Panc1 (cell line): Measurements from ENCODE around the gene PROM1. TPM values are rescaled to one million over a fixed set of nuclear protein-coding genes. Genes with fewer than 3 reads are reported as not detected.

Experiments
- ATAC-seq: fragments of 200-7000 bp; cut with Tn5 transposase; 2 replicates; pipeline ENCODE4 v1.9.1; 2020; ENCODE audit warnings: mild to moderate bottlenecking, moderate library complexity
- BruUV-seq: library from RNA; stranded (reverse); fragments of 400-500 nt; replicated peaks from 2 replicates; lab custom pipeline; 2021; lab: Mats Ljungman, UMichigan
- CTCF ChIA-PET: fragments of 300-600 bp; sonication (Branson Sonifier 250); formaldehyde crosslinking; loops from one replicate; lab custom pipeline; 2022; ENCODE audit warnings: antibody characterized with exemption; lab: Charles Lee
- POLR2A ChIA-PET: fragments of 300-600 bp; sonication (Branson Sonifier 250); formaldehyde crosslinking; loops from one replicate; lab custom pipeline; 2022; ENCODE audit warnings: antibody characterized with exemption; lab: Charles Lee
- DNase-seq: peaks from one replicate; pipeline ENCODE4 v3.0.0-alpha.2; 2010; ENCODE audit warnings: low read depth, low spot score
- H3K27ac ChIP-seq: 2 replicates; pipeline ENCODE4 v1.5.1; 2011; ENCODE audit warnings: mild to moderate bottlenecking, low read length, inconsistent platforms
- H3K27me3 ChIP-seq: fragments of 200-500 bp; sonication (Bioruptor generic); 2 replicates; pipeline ENCODE4 v1.6.0; 2014; ENCODE audit warnings: low read length, inconsistent platforms; ENCODE audit not compliant: control insufficient read depth, insufficient read depth
- H3K36me3 ChIP-seq: fragments of 200-500 bp; sonication (Bioruptor generic); 2 replicates; pipeline ENCODE4 v1.5.1; 2014; ENCODE audit warnings: inconsistent platforms, mild to moderate bottlenecking, low read length, moderate library complexity; ENCODE audit not compliant: control insufficient read depth, insufficient read depth
- H3K4me1 ChIP-seq: 2 replicates; pipeline ENCODE4 v1.5.1; 2011; ENCODE audit warnings: inconsistent platforms, mild to moderate bottlenecking, low read length, moderate library complexity; ENCODE audit not compliant: control insufficient read depth, insufficient read depth
- H3K4me3 ChIP-seq, 2 experiments: 2 replicates each; pipeline ENCODE4 v1.5.1; 2011 to 2012; ENCODE audit warnings: low read depth in 2 of 2, low read length in 2 of 2, mild to moderate bottlenecking in 2 of 2, inconsistent platforms in 1 of 2, moderate library complexity in 1 of 2
- H3K9me3 ChIP-seq: fragments of 200-500 bp; sonication (Bioruptor generic); 2 replicates; pipeline ENCODE4 v1.5.1; 2014; ENCODE audit warnings: low read depth, mild to moderate bottlenecking, inconsistent platforms, low read length, moderate library complexity; ENCODE audit not compliant: control insufficient read depth, insufficient read depth
- POLR2AphosphoS5 ChIP-seq: IDR thresholded peaks from 2 replicates; pipeline ENCODE4 v1.6.1; 2012; ENCODE audit warnings: mild to moderate bottlenecking, low read depth, low read length, moderate library complexity
- REST ChIP-seq, 2 experiments: IDR thresholded peaks; 2 replicates each; pipeline ENCODE4 v1.6.1; 2011 to 2012; ENCODE audit warnings: low read depth in 2 of 2, control low read depth in 1 of 2, low read length in 1 of 2, mild to moderate bottlenecking in 1 of 2, moderate library complexity in 1 of 2; ENCODE audit not compliant: insufficient read depth in 1 of 2
- SIN3A ChIP-seq: IDR thresholded peaks from 2 replicates; pipeline ENCODE4 v1.6.1; 2012; ENCODE audit warnings: low read depth, mild to moderate bottlenecking, low read length, moderate library complexity, borderline replicate concordance; ENCODE audit not compliant: insufficient read depth
- TCF7L2 ChIP-seq: IDR thresholded peaks from 2 replicates; pipeline ENCODE4 v1.6.1; 2011; ENCODE audit warnings: mild to moderate bottlenecking, low read depth, low read length, inconsistent platforms
- in situ Hi-C: cut with HindIII; loops from 2 replicates; pipeline ENCODE4 v1.10.0; 2016; ENCODE audit warnings: low sequenced_read_pairs, low pct_unique_long_range_greater_than_20kb
- intact Hi-C: fragments of 100-400 bp; cut with micrococcal nuclease; formaldehyde crosslinking; loops from one replicate; pipeline ENCODE4 v1.10.0; 2022; ENCODE audit not compliant: unreplicated experiment
- total RNA-seq: library from RNA; stranded (reverse); gene quantifications from one replicate; pipeline ENCODE4 v1.2.1, GENCODE V29; 2021; ENCODE audit not compliant: unreplicated experiment
- TF ChIP-seq, protein P1 (sequence below): fragments of 450-650 bp; IDR thresholded peaks from 2 replicates; pipeline ENCODE4 v1.5.1; 2017; ENCODE audit warnings: mild to moderate bottlenecking

PROM1 gene
- total RNA-seq, 1 experiment from 2014 or later: 0.18 TPM

GRCh38 chr4:16056681-16057385 lies 27.0 kb downstream of the PROM1 start:
- in situ Hi-C loops: no loop called here
- intact Hi-C loops: no loop called here
- ATAC-seq: no peak
- no peak overlapping the region for H3K4me3 ChIP-seq
- no peak overlapping the region for H3K27ac ChIP-seq
- no TSS peak for BruUV-seq
- H3K9me3 ChIP-seq: no peaks in the 10 kb centered on the region
- no peaks in the 10 kb centered on the region for H3K36me3 ChIP-seq
- DNase-seq: no peak
- TF ChIP-seq, protein P1, sequence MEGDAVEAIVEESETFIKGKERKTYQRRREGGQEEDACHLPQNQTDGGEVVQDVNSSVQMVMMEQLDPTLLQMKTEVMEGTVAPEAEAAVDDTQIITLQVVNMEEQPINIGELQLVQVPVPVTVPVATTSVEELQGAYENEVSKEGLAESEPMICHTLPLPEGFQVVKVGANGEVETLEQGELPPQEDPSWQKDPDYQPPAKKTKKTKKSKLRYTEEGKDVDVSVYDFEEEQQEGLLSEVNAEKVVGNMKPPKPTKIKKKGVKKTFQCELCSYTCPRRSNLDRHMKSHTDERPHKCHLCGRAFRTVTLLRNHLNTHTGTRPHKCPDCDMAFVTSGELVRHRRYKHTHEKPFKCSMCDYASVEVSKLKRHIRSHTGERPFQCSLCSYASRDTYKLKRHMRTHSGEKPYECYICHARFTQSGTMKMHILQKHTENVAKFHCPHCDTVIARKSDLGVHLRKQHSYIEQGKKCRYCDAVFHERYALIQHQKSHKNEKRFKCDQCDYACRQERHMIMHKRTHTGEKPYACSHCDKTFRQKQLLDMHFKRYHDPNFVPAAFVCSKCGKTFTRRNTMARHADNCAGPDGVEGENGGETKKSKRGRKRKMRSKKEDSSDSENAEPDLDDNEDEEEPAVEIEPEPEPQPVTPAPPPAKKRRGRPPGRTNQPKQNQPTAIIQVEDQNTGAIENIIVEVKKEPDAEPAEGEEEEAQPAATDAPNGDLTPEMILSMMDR: no peak
- TF ChIP-seq POLR2AphosphoS5 (no peak), TCF7L2 (no peak)
- POLR2A ChIA-PET: no interaction called here
- CTCF ChIA-PET: no interaction called here
- H3K27me3 ChIP-seq: no peaks in the 10 kb centered on the region; the same call in 1 of the 2 replicates
- no peaks in the 10 kb centered on the region for H3K4me1 ChIP-seq

DNA sequence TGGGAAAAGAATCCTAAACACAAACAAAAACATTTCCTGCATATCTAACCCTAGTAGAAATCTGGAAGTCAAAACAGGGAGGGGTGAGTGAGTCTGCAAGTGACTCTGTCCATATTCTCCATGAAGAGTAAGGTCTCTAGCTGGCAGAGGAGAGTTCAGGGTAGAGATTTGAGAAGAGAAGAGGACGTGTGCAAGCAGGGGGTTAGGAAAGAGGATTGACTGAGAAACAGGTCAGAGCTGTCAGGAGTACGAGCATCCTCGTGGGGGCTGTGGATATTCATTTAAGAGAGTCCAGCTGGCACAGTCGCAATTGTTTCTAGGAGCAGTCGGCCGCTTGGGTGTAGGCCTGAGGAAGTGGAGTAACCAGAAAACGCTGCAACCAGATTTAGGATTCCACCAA lies 27.9 kb downstream of the PROM1 start:
- ChIA-PET CTCF (no interaction called here), POLR2A (no interaction called here)
- intact Hi-C loops: no loop called here

More for the DNA sequence above, 27.9 kb downstream of the PROM1 start:
- no peak overlapping the region for H3K27ac ChIP-seq
- H3K27me3 ChIP-seq: no peaks in the 10 kb centered on the region; the same call in 1 of the 2 replicates
- H3K4me1 ChIP-seq: no peaks in the 10 kb centered on the region
- no peaks in the 10 kb centered on the region for H3K36me3 ChIP-seq
- BruUV-seq: no TSS peak
- H3K9me3 ChIP-seq: no peaks in the 10 kb centered on the region
- DNase-seq: no peak
- in situ Hi-C loops: no loop called here
- TF ChIP-seq SIN3A (no peak), TCF7L2 (no peak), POLR2AphosphoS5 (no peak), REST (IDR thresholded peaks at IDR 0.05; ENCODE audit: insufficient read depth in 1 of 2, low read depth in 2 of 2, low read length in 1 of 2) (no peak)
- TF ChIP-seq, protein P1: no peak
- no peak for ATAC-seq
- H3K4me3 ChIP-seq: no peak overlapping the region
